ENCODE measurements around the gene TNNC1. TPM values are rescaled to one million over a fixed set of nuclear protein-coding genes. Genes with fewer than 3 reads are reported as not detected.

The TNNC1 gene
- total RNA-seq, 4 donors from 2014 or later = 3.0 to 4.4 (median 3.4) TPM; not detected in 1

- Histone ChIP-seq H3K9me3 (no peaks in the 10 kb centered on the region), H3K4me1 (no peaks in the 10 kb centered on the region), H3K36me3 (no peaks in the 10 kb centered on the region), H3K27ac (peak overlapping the region; percentile 34 to 46), H3K4me3 (no peak overlapping the region), H3K27me3 (no peaks in the 10 kb centered on the region)
- DNase-seq = peak in 1 of 2 donors; percentile 3
- TF ChIP-seq POLR2A (IDR thresholded peaks at IDR 0.05) (no peak), CTCF (IDR thresholded peaks at IDR 0.05) (no peak)
- intact Hi-C loops (cut with DNase I; ENCODE audit: low total_unique reads) = no loop called here
Measured at GRCh38 chr3:52433996-52434479, 19.8 kb downstream of the TNNC1 start.

- Histone ChIP-seq H3K27ac (peak overlapping the region; percentile 34 to 46), H3K9me3 (no peaks in the 10 kb centered on the region), H3K27me3 (no peaks in the 10 kb centered on the region), H3K36me3 (no peaks in the 10 kb centered on the region), H3K4me1 (no peaks in the 10 kb centered on the region), H3K4me3 (no peak overlapping the region)
- intact Hi-C loops (cut with DNase I; ENCODE audit: low total_unique reads) = no loop called here
- peak; percentile 8 to 13 for DNase-seq
- TF ChIP-seq POLR2A (IDR thresholded peaks at IDR 0.05) (no peak), CTCF (IDR thresholded peaks at IDR 0.05) (no peak)
Measured at GRCh38 chr3:52433328-52433995, 20.4 kb downstream of the TNNC1 start.

- no peak for TF ChIP-seq CTCF (IDR thresholded peaks at IDR 0.05)
- intact Hi-C loops (cut with DNase I; ENCODE audit: low total_unique reads) = no loop called here
- H3K27me3 ChIP-seq = no peaks in the 10 kb centered on the region
- no peak overlapping the region for H3K4me3 ChIP-seq
- H3K27ac ChIP-seq = peak overlapping the region; percentile 37 to 40
- no peaks in the 10 kb centered on the region for H3K4me1 ChIP-seq
- peak; percentile 13 to 28 for DNase-seq
- H3K9me3 ChIP-seq = no peaks in the 10 kb centered on the region
- H3K36me3 ChIP-seq = no peaks in the 10 kb centered on the region
Measured at GRCh38 chr3:52432691-52433141, 21.1 kb downstream of the TNNC1 start.

- H3K9me3 ChIP-seq = no peaks in the 10 kb centered on the region
- DNase-seq = peak in 1 of 2 donors; percentile 11
- H3K36me3 ChIP-seq = no peaks in the 10 kb centered on the region
- H3K4me3 ChIP-seq = no peak overlapping the region
- intact Hi-C loops (cut with DNase I; ENCODE audit: low total_unique reads) = no loop called here
- no peak for TF ChIP-seq CTCF (IDR thresholded peaks at IDR 0.05)
- no peak for TF ChIP-seq POLR2A (IDR thresholded peaks at IDR 0.05)
- H3K27me3 ChIP-seq = no peaks in the 10 kb centered on the region
- peak overlapping the region in 1 of 2 donors; percentile 40 for H3K27ac ChIP-seq
- H3K4me1 ChIP-seq = no peaks in the 10 kb centered on the region
Measured at GRCh38 chr3:52432225-52432624, 21.6 kb downstream of the TNNC1 start.

- no peaks in the 10 kb centered on the region for H3K36me3 ChIP-seq
- TF ChIP-seq POLR2A (IDR thresholded peaks at IDR 0.05) (no peak), CTCF (IDR thresholded peaks at IDR 0.05) (no peak)
- intact Hi-C loops (cut with DNase I; ENCODE audit: low total_unique reads) = no loop called here
- no peaks in the 10 kb centered on the region for H3K9me3 ChIP-seq
- no peak overlapping the region for H3K4me3 ChIP-seq
- no peaks in the 10 kb centered on the region for H3K27me3 ChIP-seq
- H3K27ac ChIP-seq = peak overlapping the region in 1 of 2 donors; percentile 40
- no peaks in the 10 kb centered on the region for H3K4me1 ChIP-seq
- DNase-seq = peak; percentile 17 to 21
Measured at GRCh38 chr3:52431459-52432223, 22.2 kb downstream of the TNNC1 start.

Measured in uterus (tissue), 4 donors.